K562 (cell line): ENCODE data around the gene USP12. TPM values are rescaled to one million over a fixed set of nuclear protein-coding genes. Genes with fewer than 3 reads are reported as not detected.

Experiments used
- ATAC-seq: fragments of 200-7000 bp; cut with Tn5 transposase; 3 replicates; pipeline ENCODE4 v1.9.1; 2020; ENCODE audit warnings: moderate library complexity
- BruUV-seq: library from RNA; stranded (reverse); fragments of 400-500 nt; replicated peaks from 2 replicates; lab custom pipeline; 2021; lab: Mats Ljungman, UMichigan
- CTCF ChIA-PET: fragments of 300-600 bp; formaldehyde crosslinking; extraction: SDS; loops from one replicate; lab custom pipeline; 2021; ENCODE audit warnings: low intra/inter-chr PET ratio; lab: Yijun Ruan, JAX
- POLR2A ChIA-PET: fragments of 300-600, 350-650 bp; sonication (Branson Sonifier 250); formaldehyde crosslinking; extraction: SDS; loops from one replicate; lab custom pipeline; 2021; ENCODE audit warnings: antibody characterized with exemption, inconsistent platforms; lab: Yijun Ruan, JAX
- DNase-seq, 4 experiments: peaks; one replicate each; pipeline versions ENCODE4 v3.0.0 to v3.0.0-alpha.2; 2011 to 2018; ENCODE audit warnings: low spot score in 3 of 4, mixed read lengths in 3 of 4; ENCODE audit errors: extremely low read depth in 1 of 4
- FAIRE-seq: peaks from 2 replicates; lab custom pipeline; 2011; peaks lifted over from hg19 to GRCh38; lab: Jason Lieb, UNC
- H2AFZ ChIP-seq: 2 replicates; pipeline ENCODE4 v1.6.0; 2011; ENCODE audit warnings: low read depth, low read length, control low read depth, inconsistent platforms
- H3K27ac ChIP-seq: fragments of 200-600 bp; 3 replicates; pipeline ENCODE4 v1.8.0; 2011; ENCODE audit warnings: low read depth, mild to moderate bottlenecking, control low read depth, inconsistent platforms, low read length, moderate library complexity, mixed read lengths; ENCODE audit errors: extremely low read depth
- H3K27me3 ChIP-seq, 2 experiments: fragments of 300-600 bp in 1 of 2; 2 replicates in 1 of 2; 3 replicates in 1 of 2; pipeline versions ENCODE4 v1.6.0 to v1.8.0; 2011; ENCODE audit warnings: inconsistent platforms in 2 of 2, low read length in 2 of 2, mild to moderate bottlenecking in 1 of 2, mixed read lengths in 1 of 2, moderate library complexity in 1 of 2; ENCODE audit not compliant: control insufficient read depth in 2 of 2, insufficient read depth in 2 of 2
- H3K36me3 ChIP-seq: fragments of 300-600 bp; 3 replicates; pipeline ENCODE4 v1.8.0; 2011; ENCODE audit warnings: mild to moderate bottlenecking, low read length, inconsistent platforms; ENCODE audit not compliant: control insufficient read depth, insufficient read depth
- H3K4me1 ChIP-seq, 2 experiments: fragments of 200-600 bp in 1 of 2; replicated peaks in 1 of 2; 2 replicates in 1 of 2; 3 replicates in 1 of 2; pipeline versions ENCODE4 v1.5.1 to v1.8.0; 2011; ENCODE audit warnings: inconsistent platforms in 2 of 2, low read length in 2 of 2, mild to moderate bottlenecking in 1 of 2, mixed read lengths in 1 of 2, moderate library complexity in 1 of 2; ENCODE audit not compliant: control insufficient read depth in 2 of 2, insufficient read depth in 2 of 2
- H3K4me2 ChIP-seq: 2 replicates; pipeline ENCODE4 v1.6.1; 2011; ENCODE audit warnings: low read length, control low read depth, inconsistent platforms, mixed read lengths; ENCODE audit not compliant: insufficient read depth
- H3K4me3 ChIP-seq: fragments of 200-600 bp; sonication (generic), shearing (Covaris generic); 2 replicates; pipeline ENCODE4 v1.5.1; 2016; ENCODE audit warnings: control low read depth, inconsistent platforms
- H3K79me2 ChIP-seq: fragments of 200-600 bp; 3 replicates; pipeline ENCODE4 v1.8.0; 2011; ENCODE audit warnings: low read length, inconsistent platforms; ENCODE audit not compliant: control insufficient read depth, insufficient read depth
- H3K9ac ChIP-seq, 2 experiments: 2 replicates each; pipeline versions ENCODE4 v1.6.0 to v1.6.1; 2011; ENCODE audit warnings: low read depth in 2 of 2, low read length in 2 of 2, control low read depth in 1 of 2, inconsistent platforms in 1 of 2, mild to moderate bottlenecking in 1 of 2, mixed read lengths in 1 of 2; ENCODE audit not compliant: insufficient read depth in 1 of 2
- H3K9me1 ChIP-seq: one replicate; pipeline ENCODE4 v1.6.0; 2011; ENCODE audit warnings: inconsistent platforms, mild to moderate bottlenecking, low read length, moderate library complexity; ENCODE audit not compliant: control insufficient read depth, insufficient read depth
- H3K9me3 ChIP-seq: replicated peaks from 2 replicates; pipeline ENCODE4 v1.5.1; 2011; ENCODE audit warnings: low read depth, low read length, inconsistent platforms; ENCODE audit not compliant: control insufficient read depth, insufficient read depth
- H4K20me1 ChIP-seq: replicated peaks from 2 replicates; pipeline ENCODE4 v1.6.1; 2011; ENCODE audit warnings: low read length, inconsistent platforms, mixed read lengths; ENCODE audit not compliant: control insufficient read depth, insufficient read depth
- FUS ChIP-seq: fragments of 200-400 bp; formaldehyde crosslinking; optimal IDR thresholded peaks from 2 replicates; pipeline ENCODE3; 2017; ENCODE audit warnings: low read depth, low read length
- IRF2 ChIP-seq: sonication (generic); formaldehyde crosslinking; IDR thresholded peaks from 2 replicates; pipeline ENCODE4 v1.8.1; 2022; ENCODE audit warnings: mild to moderate bottlenecking, missing genetic modification reagents
- KDM4B ChIP-seq, 2 experiments: fragments of 450-650 bp in 1 of 2; sonication (generic) in 1 of 2; IDR thresholded peaks; 2 replicates each; pipeline ENCODE4 v1.6.1; 2016 to 2017; ENCODE audit warnings: borderline replicate concordance in 2 of 2, antibody characterized with exemption in 1 of 2, low read depth in 1 of 2, mild to moderate bottlenecking in 1 of 2
- MTA2 ChIP-seq: fragments of 450-650 bp; IDR thresholded peaks from 2 replicates; pipeline ENCODE4 v1.6.1; 2016; ENCODE audit warnings: low read depth
- ZNF217 ChIP-seq: sonication (generic); formaldehyde crosslinking; IDR thresholded peaks from 2 replicates; pipeline ENCODE4 v1.8.0; 2022; ENCODE audit warnings: mild to moderate bottlenecking, missing genetic modification reagents
- ZNF263 ChIP-seq: sonication (generic); formaldehyde crosslinking; IDR thresholded peaks from 2 replicates; pipeline ENCODE4 v1.8.0; 2022; ENCODE audit warnings: mild to moderate bottlenecking, missing genetic modification reagents, borderline replicate concordance
- ZNF311 ChIP-seq: fragments of 250-450 bp; sonication (Bioruptor Pico); IDR thresholded peaks from 2 replicates; pipeline ENCODE4 v1.4.0; 2020; ENCODE audit warnings: mild to moderate bottlenecking, moderate library complexity
- ZNF316 ChIP-seq: fragments of 450-650 bp; IDR thresholded peaks from 2 replicates; pipeline ENCODE4 v1.6.1; 2016
- WGBS: fragments of 100-300 bp; shearing (Covaris generic); methylation state at CpG from one replicate; pipeline ENCODE4 v1.1.6; 2016; ENCODE audit warnings: low coverage, mixed read lengths; ENCODE audit not compliant: insufficient coverage; ENCODE audit errors: missing lambda C conversion rate; 5-methylcytosine and 5-hydroxymethylcytosine counted together
- in situ Hi-C: fragments of 300-500 bp; cut with MboI; formaldehyde crosslinking; loops from 4 replicates; pipeline ENCODE4 v1.15.0; 2018; ENCODE audit warnings: inconsistent platforms, mixed read lengths
- intact Hi-C: fragments of 100-400 bp; cut with micrococcal nuclease; formaldehyde crosslinking; loops from 2 replicates; pipeline ENCODE4 v1.14.2; 2022
- polyA plus RNA-seq, 8 experiments: library from polyadenylated mRNA; depleted of rRNA in 4 of 8; stranded (reverse) in 5 of 8; unstranded in 3 of 8; fragments of >200 nt; fragmentation: Nextera tagmentation in 2 of 8; fragmentation: Illumina TruSeq in 1 of 8; extraction: Ambion mirVana in 2 of 8; extraction: Trizol in 1 of 8; gene quantifications; 2 replicates each; pipeline versions ENCODE4 v1.2.1 to v1.2.3, GENCODE V29; 2011 to 2014; ENCODE audit warnings: inconsistent platforms in 1 of 8, missing spikeins in 1 of 8
- total RNA-seq, 7 experiments: library from RNA; depleted of rRNA in 6 of 7; stranded (reverse); fragments of >200 nt in 6 of 7; fragmentation: Illumina TruSeq in 2 of 7; extraction: Trizol in 2 of 7; gene quantifications; 2 replicates each; pipeline versions ENCODE4 v1.2.1 to v1.2.3, GENCODE V29; 2011 to 2021; ENCODE audit warnings: low replicate concordance in 1 of 7
- TF ChIP-seq, protein P1 (sequence below), 3 experiments: IDR thresholded peaks in 2 of 3; conservative IDR thresholded peaks in 1 of 3; 2 replicates each; pipeline ENCODE4 v1.5.1; 2011 to 2012; ENCODE audit warnings: low read length in 3 of 3, mild to moderate bottlenecking in 3 of 3, control low read depth in 2 of 3, improper control_type of control experiment in 1 of 3, inconsistent platforms in 1 of 3, low read depth in 1 of 3, mixed read lengths in 1 of 3, moderate library complexity in 1 of 3; ENCODE audit not compliant: insufficient read depth in 2 of 3
- TF ChIP-seq, protein P2 (sequence below): fragments of 250-450 bp; sonication (Bioruptor Pico); IDR thresholded peaks from 2 replicates; pipeline ENCODE4 v1.4.0; 2020; ENCODE audit warnings: mild to moderate bottlenecking, moderate library complexity
- TF ChIP-seq, protein P3 (sequence below): fragments of 150-350 bp; IDR thresholded peaks from 2 replicates; pipeline ENCODE4 v1.6.1; 2014; ENCODE audit warnings: low read depth, mild to moderate bottlenecking, low read length, borderline replicate concordance

The USP12 gene
- total and polyA plus RNA-seq, 9 of the 15 experiments (the other 6 are each of a cell fraction or from before 2014, with no cell fraction given) = 1.8 to 20.5 (median 13.3) TPM

DNA sequence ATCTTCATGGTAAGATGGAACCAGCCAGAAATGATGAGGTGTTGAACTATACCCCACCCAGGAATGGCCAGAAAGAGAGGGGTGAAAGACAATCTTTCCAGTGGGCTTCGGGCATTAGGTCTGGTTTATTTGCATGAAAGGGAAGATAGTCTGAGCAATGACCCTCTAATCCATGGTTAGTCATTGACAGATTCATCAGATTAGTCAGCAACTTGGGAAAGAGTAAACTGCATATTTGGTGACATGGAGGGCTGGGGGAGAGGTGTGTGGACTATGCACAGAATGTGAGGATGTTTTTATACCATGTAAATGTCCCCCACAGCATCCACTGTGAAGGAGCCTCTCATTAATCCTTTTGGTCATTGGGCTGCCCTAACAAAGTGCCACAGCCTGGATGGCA lies 30.1 kb upstream of the USP12 start (continued):
- TF ChIP-seq, protein P1, sequence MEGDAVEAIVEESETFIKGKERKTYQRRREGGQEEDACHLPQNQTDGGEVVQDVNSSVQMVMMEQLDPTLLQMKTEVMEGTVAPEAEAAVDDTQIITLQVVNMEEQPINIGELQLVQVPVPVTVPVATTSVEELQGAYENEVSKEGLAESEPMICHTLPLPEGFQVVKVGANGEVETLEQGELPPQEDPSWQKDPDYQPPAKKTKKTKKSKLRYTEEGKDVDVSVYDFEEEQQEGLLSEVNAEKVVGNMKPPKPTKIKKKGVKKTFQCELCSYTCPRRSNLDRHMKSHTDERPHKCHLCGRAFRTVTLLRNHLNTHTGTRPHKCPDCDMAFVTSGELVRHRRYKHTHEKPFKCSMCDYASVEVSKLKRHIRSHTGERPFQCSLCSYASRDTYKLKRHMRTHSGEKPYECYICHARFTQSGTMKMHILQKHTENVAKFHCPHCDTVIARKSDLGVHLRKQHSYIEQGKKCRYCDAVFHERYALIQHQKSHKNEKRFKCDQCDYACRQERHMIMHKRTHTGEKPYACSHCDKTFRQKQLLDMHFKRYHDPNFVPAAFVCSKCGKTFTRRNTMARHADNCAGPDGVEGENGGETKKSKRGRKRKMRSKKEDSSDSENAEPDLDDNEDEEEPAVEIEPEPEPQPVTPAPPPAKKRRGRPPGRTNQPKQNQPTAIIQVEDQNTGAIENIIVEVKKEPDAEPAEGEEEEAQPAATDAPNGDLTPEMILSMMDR (IDR thresholded peaks at IDR 0.05 in 2 of 3, conservative IDR thresholded peaks at IDR 0.05 in 1 of 3; ENCODE audit: insufficient read depth in 2 of 3, low read depth in 1 of 3, low read length in 3 of 3) = no peak
- TF ChIP-seq, protein P2, sequence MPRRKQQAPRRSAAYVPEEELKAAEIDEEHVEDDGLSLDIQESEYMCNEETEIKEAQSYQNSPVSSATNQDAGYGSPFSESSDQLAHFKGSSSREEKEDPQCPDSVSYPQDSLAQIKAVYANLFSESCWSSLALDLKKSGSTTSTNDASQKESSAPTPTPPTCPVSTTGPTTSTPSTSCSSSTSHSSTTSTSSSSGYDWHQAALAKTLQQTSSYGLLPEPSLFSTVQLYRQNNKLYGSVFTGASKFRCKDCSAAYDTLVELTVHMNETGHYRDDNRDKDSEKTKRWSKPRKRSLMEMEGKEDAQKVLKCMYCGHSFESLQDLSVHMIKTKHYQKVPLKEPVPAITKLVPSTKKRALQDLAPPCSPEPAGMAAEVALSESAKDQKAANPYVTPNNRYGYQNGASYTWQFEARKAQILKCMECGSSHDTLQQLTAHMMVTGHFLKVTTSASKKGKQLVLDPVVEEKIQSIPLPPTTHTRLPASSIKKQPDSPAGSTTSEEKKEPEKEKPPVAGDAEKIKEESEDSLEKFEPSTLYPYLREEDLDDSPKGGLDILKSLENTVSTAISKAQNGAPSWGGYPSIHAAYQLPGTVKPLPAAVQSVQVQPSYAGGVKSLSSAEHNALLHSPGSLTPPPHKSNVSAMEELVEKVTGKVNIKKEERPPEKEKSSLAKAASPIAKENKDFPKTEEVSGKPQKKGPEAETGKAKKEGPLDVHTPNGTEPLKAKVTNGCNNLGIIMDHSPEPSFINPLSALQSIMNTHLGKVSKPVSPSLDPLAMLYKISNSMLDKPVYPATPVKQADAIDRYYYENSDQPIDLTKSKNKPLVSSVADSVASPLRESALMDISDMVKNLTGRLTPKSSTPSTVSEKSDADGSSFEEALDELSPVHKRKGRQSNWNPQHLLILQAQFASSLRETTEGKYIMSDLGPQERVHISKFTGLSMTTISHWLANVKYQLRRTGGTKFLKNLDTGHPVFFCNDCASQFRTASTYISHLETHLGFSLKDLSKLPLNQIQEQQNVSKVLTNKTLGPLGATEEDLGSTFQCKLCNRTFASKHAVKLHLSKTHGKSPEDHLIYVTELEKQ (CRISPR knock-in tag) = no peak

DNA sequence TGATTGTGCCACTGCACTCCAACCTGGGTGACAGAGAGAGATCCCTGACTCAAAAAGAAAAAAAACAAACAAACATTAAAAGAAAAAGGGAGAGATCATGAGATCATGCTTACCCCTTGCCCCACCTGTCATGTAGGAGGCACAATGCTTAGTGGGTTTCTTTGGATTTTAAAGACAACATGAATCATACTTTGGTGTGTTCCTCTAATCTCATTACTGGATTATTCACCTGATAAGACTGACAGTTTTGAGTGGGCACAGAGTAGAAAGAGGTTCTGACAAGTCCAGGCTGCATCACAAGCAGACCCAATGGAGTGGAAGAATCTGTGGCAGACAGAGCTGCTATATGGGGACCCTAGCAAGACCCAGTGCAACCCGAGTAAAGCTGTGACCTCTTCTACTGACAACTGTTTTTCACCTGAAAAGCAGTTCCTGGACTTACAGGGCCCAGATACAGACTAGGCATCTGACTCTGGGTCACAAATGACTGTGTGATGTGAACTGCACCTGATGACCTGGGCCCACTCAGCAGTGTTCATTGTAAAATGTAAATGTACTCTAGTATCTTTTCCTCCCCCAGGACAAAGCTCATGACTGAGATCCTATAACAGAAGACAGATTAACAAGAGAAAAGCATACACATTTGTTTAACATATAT lies 28.9 kb upstream of the USP12 start:
- ChIA-PET POLR2A (interaction anchor here (0.5 to 0.8 kb wide), 2 partner anchors 42 to 59 kb away, joined by 3 read pairs; no protein-coding TSS in a partner anchor), CTCF (no interaction called here)
- Histone ChIP-seq H3K27ac (no peak overlapping the region), H3K4me2 (no peak overlapping the region), H3K9ac (no peak overlapping the region), H3K4me1 (peaks cover 0 to 6% of the 10 kb centered on the region in 2 experiments; a peak in 3 of 5 replicates), H4K20me1 (no peaks in the 10 kb centered on the region), H3K79me2 (no peaks in the 10 kb centered on the region), H3K36me3 (no peaks in the 10 kb centered on the region), H3K9me3 (no peaks in the 10 kb centered on the region; the same call in 1 of the 2 replicates), H3K4me3 (no peak overlapping the region), H2AFZ (no peak overlapping the region), H3K27me3 (no peaks in the 10 kb centered on the region), H3K9me1 (no peaks in the 10 kb centered on the region)
- DNase-seq = no peak
- WGBS = 17% methylated on average over 1 of the region's 1 CpG
- no TSS peak for BruUV-seq
- intact Hi-C loops = no loop called here
- in situ Hi-C loops = no loop called here
- no peak for ATAC-seq
- no peak for FAIRE-seq
- TF ChIP-seq KDM4B (IDR thresholded peaks at IDR 0.05; ENCODE audit: borderline replicate concordance in 2 of 2, low read depth in 1 of 2) = no peak
- no peak for TF ChIP-seq ZNF311 (CRISPR knock-in tag)
- TF ChIP-seq IRF2 (CRISPR knock-in tag) = no peak
- TF ChIP-seq MTA2 = no peak
- no peak for TF ChIP-seq ZNF316
- no peak for TF ChIP-seq FUS
- TF ChIP-seq, protein P3, sequence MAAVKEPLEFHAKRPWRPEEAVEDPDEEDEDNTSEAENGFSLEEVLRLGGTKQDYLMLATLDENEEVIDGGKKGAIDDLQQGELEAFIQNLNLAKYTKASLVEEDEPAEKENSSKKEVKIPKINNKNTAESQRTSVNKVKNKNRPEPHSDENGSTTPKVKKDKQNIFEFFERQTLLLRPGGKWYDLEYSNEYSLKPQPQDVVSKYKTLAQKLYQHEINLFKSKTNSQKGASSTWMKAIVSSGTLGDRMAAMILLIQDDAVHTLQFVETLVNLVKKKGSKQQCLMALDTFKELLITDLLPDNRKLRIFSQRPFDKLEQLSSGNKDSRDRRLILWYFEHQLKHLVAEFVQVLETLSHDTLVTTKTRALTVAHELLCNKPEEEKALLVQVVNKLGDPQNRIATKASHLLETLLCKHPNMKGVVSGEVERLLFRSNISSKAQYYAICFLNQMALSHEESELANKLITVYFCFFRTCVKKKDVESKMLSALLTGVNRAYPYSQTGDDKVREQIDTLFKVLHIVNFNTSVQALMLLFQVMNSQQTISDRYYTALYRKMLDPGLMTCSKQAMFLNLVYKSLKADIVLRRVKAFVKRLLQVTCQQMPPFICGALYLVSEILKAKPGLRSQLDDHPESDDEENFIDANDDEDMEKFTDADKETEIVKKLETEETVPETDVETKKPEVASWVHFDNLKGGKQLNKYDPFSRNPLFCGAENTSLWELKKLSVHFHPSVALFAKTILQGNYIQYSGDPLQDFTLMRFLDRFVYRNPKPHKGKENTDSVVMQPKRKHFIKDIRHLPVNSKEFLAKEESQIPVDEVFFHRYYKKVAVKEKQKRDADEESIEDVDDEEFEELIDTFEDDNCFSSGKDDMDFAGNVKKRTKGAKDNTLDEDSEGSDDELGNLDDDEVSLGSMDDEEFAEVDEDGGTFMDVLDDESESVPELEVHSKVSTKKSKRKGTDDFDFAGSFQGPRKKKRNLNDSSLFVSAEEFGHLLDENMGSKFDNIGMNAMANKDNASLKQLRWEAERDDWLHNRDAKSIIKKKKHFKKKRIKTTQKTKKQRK = no peak
- TF ChIP-seq ZNF217 (CRISPR knock-in tag) = no peak
- TF ChIP-seq ZNF263 (CRISPR knock-in tag) = no peak
